Measurements from ENCODE around the gene ZNF133.

The ZNF133 gene

DNA sequence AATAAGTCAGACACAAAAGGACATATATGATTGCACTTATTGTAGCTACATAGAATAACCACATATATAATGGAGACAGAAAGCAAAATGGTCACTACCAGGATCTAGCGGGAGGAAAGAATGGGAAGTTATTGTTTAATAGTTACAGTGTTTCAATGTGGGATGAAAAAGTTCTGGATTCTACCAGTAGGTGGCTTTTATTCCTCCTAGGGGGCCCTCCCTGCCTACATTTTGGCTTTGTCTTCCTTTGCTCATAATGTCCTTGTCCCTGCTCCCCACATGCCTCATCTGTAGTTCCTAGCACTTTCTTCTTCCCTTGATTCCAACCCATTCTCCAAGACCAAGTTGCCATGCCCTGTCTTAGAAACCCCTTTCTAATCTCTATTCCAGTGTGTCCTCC, 16.3 kb downstream of the ZNF133 start:
- TF ChIP-seq CTCF (IDR thresholded peaks at IDR 0.05; ENCODE audit: control insufficient read depth, insufficient read depth, low read depth, low read length, missing control alignments): peak; percentile 14
- DNase-seq (ENCODE audit: low read depth): no peak
- no peak overlapping the region for H3K4me3 ChIP-seq (ENCODE audit: control insufficient read depth, low read depth, low read length)

- H3K4me3 ChIP-seq (ENCODE audit: control insufficient read depth, low read depth, low read length): no peak overlapping the region
- no peak for TF ChIP-seq CTCF (IDR thresholded peaks at IDR 0.05; ENCODE audit: control insufficient read depth, insufficient read depth, low read depth, low read length, missing control alignments)
- DNase-seq (ENCODE audit: low read depth): no peak
These were observed 19.0 kb downstream of the ZNF133 start for GRCh38 chr20:18307301-18307700.

GRCh38 chr20:18310051-18310450, 21.7 kb downstream of the ZNF133 start:
- TF ChIP-seq CTCF (IDR thresholded peaks at IDR 0.05; ENCODE audit: control insufficient read depth, insufficient read depth, low read depth, low read length, missing control alignments): no peak
- DNase-seq (ENCODE audit: low read depth): no peak
- H3K4me3 ChIP-seq (ENCODE audit: control insufficient read depth, low read depth, low read length): no peak overlapping the region

- no peak for TF ChIP-seq CTCF (IDR thresholded peaks at IDR 0.05; ENCODE audit: control insufficient read depth, insufficient read depth, low read depth, low read length, missing control alignments)
- DNase-seq (ENCODE audit: low read depth): no peak
- H3K4me3 ChIP-seq (ENCODE audit: control insufficient read depth, low read depth, low read length): no peak overlapping the region
These were observed 22.3 kb downstream of the ZNF133 start for GRCh38 chr20:18310592-18310991.

DNA sequence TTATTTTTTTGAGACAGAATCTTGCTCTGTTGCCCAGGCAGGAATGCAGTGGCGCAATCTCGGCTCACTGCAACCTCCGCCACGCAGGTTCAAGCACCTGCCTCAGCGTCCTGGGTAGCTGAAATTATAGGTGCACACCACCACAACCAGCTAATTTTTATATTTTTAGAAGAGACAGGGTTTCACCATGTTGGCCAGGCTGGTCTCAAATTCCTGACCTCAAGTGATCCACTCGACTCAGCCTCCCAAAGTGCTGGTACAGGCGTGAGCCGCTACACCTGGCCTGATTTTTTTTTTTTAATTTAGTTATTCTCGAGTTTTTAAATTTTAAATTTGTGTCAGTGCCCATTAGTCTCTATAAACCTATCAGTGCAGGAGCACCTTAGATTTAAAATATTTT, 24.4 kb downstream of the ZNF133 start:
- DNase-seq (ENCODE audit: low read depth): no peak
- no peak for TF ChIP-seq CTCF (IDR thresholded peaks at IDR 0.05; ENCODE audit: control insufficient read depth, insufficient read depth, low read depth, low read length, missing control alignments)
- H3K4me3 ChIP-seq (ENCODE audit: control insufficient read depth, low read depth, low read length): no peak overlapping the region

DNA sequence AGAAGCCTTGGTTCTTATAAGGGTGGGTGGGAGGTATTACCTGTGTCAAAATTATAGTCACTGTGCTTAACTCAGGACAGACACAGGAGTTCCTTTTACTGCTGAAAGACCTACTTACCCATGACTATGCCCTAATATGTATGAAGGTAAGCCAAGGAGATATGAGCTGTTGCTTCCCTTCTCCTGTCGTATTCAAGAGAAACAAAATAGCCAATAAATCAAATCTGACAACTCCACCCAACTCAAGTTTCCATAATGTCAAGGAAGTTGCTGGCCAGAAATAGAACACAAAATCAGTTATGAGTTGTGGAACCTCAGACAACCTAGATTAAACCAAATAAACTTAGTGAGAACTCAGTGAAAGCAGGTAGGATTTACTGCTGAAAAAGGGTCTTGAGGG, 25.1 kb downstream of the ZNF133 start:
- DNase-seq (ENCODE audit: low read depth): no peak
- no peak overlapping the region for H3K4me3 ChIP-seq (ENCODE audit: control insufficient read depth, low read depth, low read length)
- no peak for TF ChIP-seq CTCF (IDR thresholded peaks at IDR 0.05; ENCODE audit: control insufficient read depth, insufficient read depth, low read depth, low read length, missing control alignments)

- DNase-seq (ENCODE audit: low read depth): peak; percentile 52
- no peak overlapping the region for H3K4me3 ChIP-seq (ENCODE audit: control insufficient read depth, low read depth, low read length)
- no peak for TF ChIP-seq CTCF (IDR thresholded peaks at IDR 0.05; ENCODE audit: control insufficient read depth, insufficient read depth, low read depth, low read length, missing control alignments)
These were observed 26.6 kb downstream of the ZNF133 start for GRCh38 chr20:18314786-18315406.
